T follicular helper cell (primary cell): Measurements from ENCODE around the gene GPX4.

Source experiments
- DNase-seq: peaks from one replicate; pipeline ENCODE4 v3.0.0-alpha.2; 2020; ENCODE audit warnings: low read depth

GPX4 gene

GRCh38 chr19:1102407-1103131 lies 1.2 kb upstream of the GPX4 start:
- DNase-seq: no peak

GRCh38 chr19:1103132-1103707 lies 574 bp upstream of the GPX4 start:
- DNase-seq: no peak

DNA sequence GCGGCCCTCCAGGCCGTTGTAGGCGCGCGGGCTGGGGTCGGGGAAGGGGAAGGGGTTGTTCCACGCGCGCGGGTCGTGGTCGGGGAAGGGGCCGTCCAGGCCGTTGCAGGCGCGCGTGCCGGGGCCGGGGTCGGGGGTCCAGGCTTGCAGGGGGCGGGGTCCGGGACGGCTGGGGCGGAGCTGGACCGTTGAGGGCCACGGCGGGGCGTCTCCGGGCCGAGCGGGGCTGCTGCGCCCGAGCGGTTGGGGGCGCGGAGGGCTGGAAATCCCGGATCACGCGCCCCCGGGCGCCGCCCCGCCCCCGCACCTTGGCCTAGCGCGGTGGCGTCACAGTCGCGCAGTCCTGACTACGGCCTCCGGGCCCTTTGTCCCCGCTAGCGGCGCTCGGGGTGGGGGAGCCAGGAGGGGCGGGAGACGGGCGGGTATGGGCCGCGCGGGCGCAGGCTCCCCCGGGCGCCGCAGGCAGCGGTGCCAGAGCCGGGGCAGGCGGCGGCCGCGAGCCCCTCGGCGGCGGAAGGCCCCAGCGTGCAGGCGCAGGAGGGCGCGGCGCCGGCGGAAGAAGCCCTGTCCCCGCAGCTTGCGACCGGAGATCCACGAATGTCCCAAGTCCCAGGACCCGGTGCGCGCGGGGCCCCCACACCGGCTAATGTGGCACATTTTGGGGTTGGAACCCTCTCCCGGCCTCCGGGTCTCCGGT lies 665 bp downstream of the GPX4 start:
- peak; percentile 67 for DNase-seq

- DNase-seq: no peak
Measured at GRCh38 chr19:1105008-1105872, 1.4 kb downstream of the GPX4 start.

GRCh38 chr19:1105873-1106840 lies 2.4 kb downstream of the GPX4 start:
- DNase-seq: no peak

DNA sequence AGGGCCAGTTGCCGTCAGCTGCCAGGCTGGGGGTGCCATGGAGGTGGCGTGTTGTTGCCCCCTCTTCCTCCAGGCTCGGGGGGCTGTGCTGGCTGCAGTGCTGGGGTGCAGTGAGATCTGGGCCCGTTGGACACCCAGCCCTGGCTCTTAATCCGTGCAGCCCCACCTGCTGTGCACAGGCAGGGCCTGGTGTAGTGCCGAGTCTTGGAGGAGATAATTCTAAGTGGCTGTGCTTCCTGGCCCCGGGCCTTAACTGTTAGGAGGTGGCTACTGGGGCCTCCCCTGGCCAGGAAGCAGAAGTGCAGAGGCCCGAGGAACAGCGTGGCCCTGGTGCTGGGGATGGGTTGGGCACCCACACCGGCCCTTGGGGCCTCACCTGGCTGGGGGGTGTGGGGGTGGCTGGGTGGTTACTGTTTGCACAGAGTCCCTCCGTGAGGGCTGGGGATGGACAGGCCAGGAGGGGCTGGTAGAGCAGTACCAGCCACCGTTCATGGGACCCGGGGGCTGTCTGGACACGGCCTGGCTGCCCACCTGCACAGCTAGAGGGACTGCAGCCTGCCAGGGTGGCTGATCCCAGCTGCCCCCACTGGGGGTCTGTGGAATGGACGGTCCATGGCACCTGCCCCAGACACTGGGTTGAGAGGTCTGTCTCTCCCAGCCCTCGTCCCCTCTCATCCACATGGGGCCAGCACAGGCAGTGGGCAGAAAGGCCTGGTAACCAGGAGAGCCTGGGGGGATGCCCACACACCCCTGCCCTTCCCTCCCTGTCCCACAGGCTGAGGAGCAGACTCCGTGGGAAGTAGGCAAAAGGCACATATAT lies 3.3 kb downstream of the GPX4 start:
- no peak for DNase-seq

DNA sequence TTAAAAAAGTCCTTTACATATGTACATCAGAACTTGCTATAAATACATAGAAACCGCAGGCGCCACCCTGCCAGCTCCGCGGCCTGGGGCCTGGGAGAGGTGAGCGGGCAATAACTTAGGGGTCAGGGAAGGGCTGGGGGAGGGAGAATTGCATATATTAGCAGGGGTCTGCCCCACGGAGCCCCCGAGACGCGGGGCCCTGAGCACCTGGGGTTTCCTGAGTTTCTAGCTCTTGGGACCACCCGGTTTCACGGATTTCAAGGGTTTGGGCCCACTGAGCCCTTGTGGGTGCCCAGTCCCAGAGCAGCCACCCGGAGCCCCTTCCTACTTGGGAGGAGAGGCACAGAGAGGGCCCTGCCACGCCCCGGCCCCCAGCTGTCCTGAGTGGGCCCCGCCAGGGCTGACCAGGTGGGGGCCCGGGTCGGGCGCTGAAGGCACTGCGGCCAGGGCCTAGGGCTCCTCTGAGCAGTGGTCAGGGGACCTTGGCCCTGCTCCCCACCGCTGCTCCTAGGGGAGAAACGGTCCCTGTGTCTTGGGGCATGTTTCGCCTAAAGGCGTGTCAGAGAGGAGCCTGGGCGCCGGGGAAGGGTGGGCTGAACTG lies 4.0 kb downstream of the GPX4 start:
- no peak for DNase-seq

- DNase-seq: no peak
Measured at GRCh38 chr19:1108291-1109031, 4.7 kb downstream of the GPX4 start.

DNA sequence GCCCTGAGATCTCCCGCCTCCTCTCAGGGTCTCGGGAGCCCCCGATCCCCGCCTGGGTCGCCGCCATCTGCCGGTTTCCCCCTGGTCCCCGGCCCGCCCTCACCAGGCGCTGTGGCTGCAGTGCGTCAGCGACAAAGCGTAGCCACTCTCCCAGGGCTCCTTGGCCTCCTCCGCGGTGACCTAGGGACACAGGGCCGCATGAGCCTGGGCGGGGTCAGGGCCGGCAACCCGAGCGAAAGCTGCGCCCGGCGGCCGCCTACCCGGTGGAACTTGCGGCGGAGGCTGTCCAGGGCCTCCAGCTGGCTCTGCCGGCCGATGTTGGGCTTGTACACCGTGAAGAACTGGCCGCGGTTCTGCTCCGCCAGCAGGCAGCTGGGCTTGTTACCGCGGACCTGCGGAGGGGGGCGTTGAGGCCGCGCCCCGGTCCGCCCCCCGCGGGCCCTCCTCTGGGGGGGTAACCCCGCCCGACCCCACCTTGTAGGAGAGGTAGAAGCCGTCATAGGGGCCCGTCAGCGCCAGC lies 5.3 kb downstream of the GPX4 start:
- no peak for DNase-seq

GRCh38 chr19:1109697-1110671 lies 6.2 kb downstream of the GPX4 start:
- no peak for DNase-seq

- DNase-seq: no peak
Measured at GRCh38 chr19:1110809-1111640, 7.2 kb downstream of the GPX4 start.

DNA sequence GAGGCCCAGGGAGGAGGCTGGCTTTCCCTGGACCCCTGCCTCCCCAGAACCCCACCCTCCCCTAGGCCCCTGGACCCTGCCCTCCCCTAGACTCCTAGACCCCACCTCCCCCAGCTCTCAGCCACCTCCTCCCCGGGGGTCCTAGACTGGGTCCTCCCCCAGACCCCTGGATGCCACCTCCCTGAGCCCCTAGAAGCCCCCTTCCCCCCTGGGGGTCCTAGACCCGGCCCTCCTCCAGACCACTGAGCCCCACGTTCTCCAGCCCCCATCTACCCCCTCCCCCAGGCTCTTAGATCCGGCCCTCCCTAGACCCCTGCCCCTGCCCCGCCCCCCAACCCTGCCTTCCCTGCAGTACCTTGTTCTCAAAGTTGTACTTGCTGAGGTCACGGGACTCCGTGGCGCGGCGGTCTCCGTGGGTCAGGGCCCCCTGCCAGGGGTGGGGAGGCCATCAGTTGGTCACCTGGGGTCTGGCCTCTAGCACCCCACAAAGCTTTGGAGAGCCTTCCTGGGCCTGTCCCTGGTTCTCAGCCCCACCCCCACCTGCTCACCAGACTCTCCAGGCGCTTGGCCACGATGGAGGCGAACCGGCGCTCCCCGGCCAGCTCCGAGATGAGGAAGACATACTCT lies 8.0 kb downstream of the GPX4 start:
- no peak for DNase-seq

DNA sequence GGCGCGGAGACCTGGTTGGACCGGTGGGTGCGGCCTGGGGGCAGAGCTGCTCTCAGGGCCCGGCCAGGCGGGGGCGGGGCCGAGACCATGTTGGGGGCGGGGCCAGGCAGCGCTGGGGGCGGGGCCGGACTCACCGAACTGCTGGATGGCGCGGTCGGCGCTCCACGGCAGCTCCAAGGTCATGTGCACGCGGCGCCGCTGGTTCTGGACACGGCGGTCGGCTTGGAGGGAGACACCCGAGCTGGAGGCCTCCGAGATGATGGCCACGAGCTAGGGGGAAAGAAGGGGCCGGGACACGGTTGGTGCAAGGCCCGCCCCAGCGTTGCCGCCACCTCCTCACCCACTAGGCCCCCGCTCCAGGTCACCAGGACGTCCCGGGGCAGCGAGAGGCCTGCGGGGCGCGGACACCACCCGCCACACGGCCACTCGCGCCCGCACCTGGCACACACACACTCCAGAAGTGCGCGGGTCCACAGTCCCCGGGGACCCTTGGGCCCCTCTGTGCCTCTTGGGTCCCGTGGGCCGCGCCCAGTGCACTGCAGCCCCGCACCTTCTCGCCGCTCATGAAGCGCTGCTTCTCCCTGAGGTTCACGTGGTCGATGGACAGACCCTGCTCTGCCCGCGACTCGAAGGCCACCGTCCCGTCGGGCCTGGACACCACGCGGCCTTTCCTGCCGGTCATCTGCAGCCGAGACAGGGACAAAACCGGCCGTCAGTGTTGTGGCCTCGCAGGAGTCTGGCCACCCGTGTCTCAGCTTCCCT lies 8.7 kb downstream of the GPX4 start:
- no peak for DNase-seq

DNA sequence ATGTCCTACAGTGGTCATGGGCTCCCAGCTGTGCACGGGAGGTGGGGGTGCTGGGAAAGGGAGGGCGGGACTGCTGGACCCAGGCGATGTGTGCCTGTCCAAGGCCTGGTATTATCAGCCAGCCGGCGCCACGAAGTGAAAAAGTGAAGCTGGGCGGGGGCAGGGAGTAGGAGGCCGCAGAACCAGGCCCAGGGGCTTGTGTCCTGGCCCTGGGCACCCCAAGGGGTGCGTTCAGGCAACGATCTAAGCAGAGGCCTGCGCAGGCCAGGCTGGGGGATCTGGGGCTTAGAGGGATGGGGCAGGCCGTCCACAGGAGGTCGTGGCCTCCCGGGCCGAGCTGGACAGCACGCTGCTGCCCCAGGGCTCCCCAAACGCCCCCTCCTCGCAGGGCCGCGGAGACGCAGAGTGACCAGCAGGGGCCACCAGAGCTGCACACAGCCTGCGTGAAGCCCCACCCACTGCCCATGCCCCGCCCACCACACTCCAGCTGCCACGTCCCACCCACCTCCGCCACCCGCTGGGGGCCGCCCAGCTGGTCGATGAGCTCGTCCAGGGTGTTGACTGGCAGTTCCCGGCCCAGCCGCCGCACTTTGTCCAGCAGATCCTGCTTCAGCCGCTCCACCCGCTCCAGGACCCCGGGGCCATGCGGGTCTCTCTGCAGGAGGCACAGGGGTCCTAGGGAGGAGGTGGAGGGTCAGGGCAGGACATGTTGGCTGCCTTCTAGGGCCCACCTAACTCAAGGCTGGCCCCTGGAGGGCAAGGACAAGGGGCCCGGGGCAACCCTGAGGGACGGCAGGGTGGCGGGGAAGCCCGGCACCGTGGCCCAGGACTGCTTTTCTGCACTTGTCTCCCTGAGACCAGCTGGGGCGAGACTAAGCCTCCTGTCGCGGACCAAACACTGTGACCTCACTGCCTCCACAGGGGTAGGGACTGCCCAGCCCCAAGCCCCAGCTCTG lies 9.5 kb downstream of the GPX4 start:
- peak; percentile 79 for DNase-seq
